ENCODE measurements around the gene AFF1.

Gene AFF1

GRCh38 chr4:86935566-86935852 is 698 bp downstream of the AFF1 start:
- peak overlapping the region; percentile 93 for H3K9ac ChIP-seq (ENCODE audit: low read length)
- peaks cover 42% of the 10 kb centered on the region for H3K79me2 ChIP-seq (ENCODE audit: low read length)
- TF ChIP-seq EZH2 (optimal IDR thresholded peaks at IDR 0.05; ENCODE audit: low read depth, low read length) (no peak), CTCF (IDR thresholded peaks at IDR 0.05; ENCODE audit: low read length) (no peak), EZH2phosphoT487 (IDR thresholded peaks at IDR 0.05; ENCODE audit: low read length) (no peak)

GRCh38 chr4:86935853-86936733 is 1.3 kb downstream of the AFF1 start:
- H3K4me1 ChIP-seq (ENCODE audit: low read length) = peaks cover 33% of the 10 kb centered on the region
- peaks cover 48% of the 10 kb centered on the region for H3K79me2 ChIP-seq (ENCODE audit: low read length)
- peak; percentile 86 for DNase-seq

More at GRCh38 chr4:86935566-86935852, 698 bp downstream of the AFF1 start:
- H3K4me1 ChIP-seq (ENCODE audit: low read length) = peaks cover 27% of the 10 kb centered on the region
- H3K27me3 ChIP-seq (replicated peaks; ENCODE audit: insufficient read depth, low read length) = no peaks in the 10 kb centered on the region
- no peak for DNase-seq
- H3K27ac ChIP-seq (ENCODE audit: low read length) = peak overlapping the region; percentile 88
- H2AFZ ChIP-seq (ENCODE audit: low read length) = peak overlapping the region; percentile 87
- H3K9me3 ChIP-seq (replicated peaks; ENCODE audit: insufficient read depth, low read length) = no peaks in the 10 kb centered on the region
- H3K36me3 ChIP-seq (replicated peaks; ENCODE audit: insufficient read depth, low read length) = no peaks in the 10 kb centered on the region
- H3F3A ChIP-seq (ENCODE audit: insufficient read depth, low read length) = peaks cover 60% of the 10 kb centered on the region
- peak overlapping the region; percentile 70 for H3K4me3 ChIP-seq (ENCODE audit: low read length)
- no peaks in the 10 kb centered on the region for H3K9me2 ChIP-seq (replicated peaks; ENCODE audit: insufficient read depth, low read length)
- no peaks in the 10 kb centered on the region for H4K20me1 ChIP-seq (ENCODE audit: insufficient read depth, low read length)
- peak overlapping the region; percentile 95 for H3K4me2 ChIP-seq (ENCODE audit: low read depth, low read length)

GRCh38 chr4:86938771-86939520 is 4.1 kb downstream of the AFF1 start:
- Histone ChIP-seq H3K4me2 (ENCODE audit: low read depth, low read length) (peak overlapping the region; percentile 95), H3F3A (ENCODE audit: insufficient read depth, low read length) (peaks cover 57% of the 10 kb centered on the region), H3K9me2 (replicated peaks; ENCODE audit: insufficient read depth, low read length) (no peaks in the 10 kb centered on the region), H3K27me3 (replicated peaks; ENCODE audit: insufficient read depth, low read length) (0 out of 2 replicates have a peak, but pooled peaks cover 3% of the 10 kb centered on the region), H3K9ac (ENCODE audit: low read length) (peak overlapping the region; percentile 46), H4K20me1 (ENCODE audit: insufficient read depth, low read length) (no peaks in the 10 kb centered on the region), H3K4me3 (ENCODE audit: low read length) (peak overlapping the region; percentile 70), H3K27ac (ENCODE audit: low read length) (peak overlapping the region; percentile 88), H2AFZ (ENCODE audit: low read length) (no peak overlapping the region), H3K9me3 (replicated peaks; ENCODE audit: insufficient read depth, low read length) (no peaks in the 10 kb centered on the region), H3K36me3 (replicated peaks; ENCODE audit: insufficient read depth, low read length) (no peaks in the 10 kb centered on the region), H3K4me1 (ENCODE audit: low read length) (peaks cover 42% of the 10 kb centered on the region), H3K79me2 (ENCODE audit: low read length) (peaks cover 71% of the 10 kb centered on the region)
- TF ChIP-seq EZH2 (optimal IDR thresholded peaks at IDR 0.05; ENCODE audit: low read depth, low read length) (no peak), EZH2phosphoT487 (IDR thresholded peaks at IDR 0.05; ENCODE audit: low read length) (no peak), CTCF (IDR thresholded peaks at IDR 0.05; ENCODE audit: low read length) (no peak)
- DNase-seq = no peak

More at GRCh38 chr4:86935853-86936733, 1.3 kb downstream of the AFF1 start:
- H3K9ac ChIP-seq (ENCODE audit: low read length) = peak overlapping the region; percentile 93
- H3K4me2 ChIP-seq (ENCODE audit: low read depth, low read length) = peak overlapping the region; percentile 95
- H3F3A ChIP-seq (ENCODE audit: insufficient read depth, low read length) = peaks cover 62% of the 10 kb centered on the region
- no peaks in the 10 kb centered on the region for H4K20me1 ChIP-seq (ENCODE audit: insufficient read depth, low read length)
- peak overlapping the region; percentile 88 for H3K27ac ChIP-seq (ENCODE audit: low read length)
- no peak for TF ChIP-seq EZH2phosphoT487 (IDR thresholded peaks at IDR 0.05; ENCODE audit: low read length)
- TF ChIP-seq CTCF (IDR thresholded peaks at IDR 0.05; ENCODE audit: low read length) = peak; percentile 20; the same call in 1 of the 2 replicates
- H2AFZ ChIP-seq (ENCODE audit: low read length) = peak overlapping the region; percentile 87
- H3K9me2 ChIP-seq (replicated peaks; ENCODE audit: insufficient read depth, low read length) = no peaks in the 10 kb centered on the region
- H3K4me3 ChIP-seq (ENCODE audit: low read length) = peak overlapping the region; percentile 70
- no peaks in the 10 kb centered on the region for H3K27me3 ChIP-seq (replicated peaks; ENCODE audit: insufficient read depth, low read length)
- no peaks in the 10 kb centered on the region for H3K9me3 ChIP-seq (replicated peaks; ENCODE audit: insufficient read depth, low read length)
- no peaks in the 10 kb centered on the region for H3K36me3 ChIP-seq (replicated peaks; ENCODE audit: insufficient read depth, low read length)
